Smooth muscle cell (in vitro differentiated cells): ENCODE measurements around the gene IFITM1. TPM values are rescaled to one million over a fixed set of nuclear protein-coding genes. Genes with fewer than 3 reads are reported as not detected.

Source experiments
- DNase-seq: peaks from one replicate; lab custom pipeline; 2025; ENCODE audit not compliant: unreplicated experiment; lab: John Stamatoyannopoulos, UW
- H2AFZ ChIP-seq: fragments of 200-600 bp; sonication (generic); 2 replicates; pipeline ENCODE4 v1.6.0; 2016; ENCODE audit warnings: antibody characterized with exemption, low read depth, mild to moderate bottlenecking
- H3F3A ChIP-seq: fragments of 200-600 bp; sonication (generic); 2 replicates; pipeline ENCODE4 v1.6.0; 2017; ENCODE audit warnings: antibody characterized with exemption, low read depth
- H3K27ac ChIP-seq: fragments of 200-600 bp; sonication (generic); 2 replicates; pipeline ENCODE4 v1.5.1; 2016; ENCODE audit warnings: low read depth, mild to moderate bottlenecking
- H3K27me3 ChIP-seq: fragments of 200-600 bp; sonication (generic); 2 replicates; pipeline ENCODE4 v1.6.1; 2016; ENCODE audit warnings: low read depth, mild to moderate bottlenecking
- H3K36me3 ChIP-seq: fragments of 200-600 bp; sonication (generic); 2 replicates; pipeline ENCODE4 v1.5.1; 2016; ENCODE audit warnings: low read depth
- H3K4me1 ChIP-seq: fragments of 200-600 bp; sonication (generic); 2 replicates; pipeline ENCODE4 v1.5.1; 2016; ENCODE audit warnings: low read depth
- H3K4me2 ChIP-seq: fragments of 200-600 bp; sonication (generic); 2 replicates; pipeline ENCODE4 v1.6.0; 2016; ENCODE audit warnings: mild to moderate bottlenecking
- H3K4me3 ChIP-seq: fragments of 200-600 bp; sonication (generic); 2 replicates; pipeline ENCODE4 v1.5.1; 2016; ENCODE audit warnings: mild to moderate bottlenecking
- H3K79me2 ChIP-seq: fragments of 200-600 bp; sonication (generic); 2 replicates; pipeline ENCODE4 v1.6.0; 2016; ENCODE audit warnings: low read depth, mild to moderate bottlenecking
- H3K9ac ChIP-seq: fragments of 200-600 bp; sonication (generic); 2 replicates; pipeline ENCODE4 v1.6.0; 2016; ENCODE audit warnings: low read depth
- H3K9me3 ChIP-seq: fragments of 200-600 bp; sonication (generic); replicated peaks from 2 replicates; pipeline ENCODE4 v1.5.1; 2016; ENCODE audit warnings: low read depth
- H4K20me1 ChIP-seq: fragments of 200-600 bp; sonication (generic); 2 replicates; pipeline ENCODE4 v1.6.0; 2016; ENCODE audit warnings: low read depth
- WGBS: methylation state at CpG from one replicate; pipeline ENCODE4 v1.1.7; 2016; ENCODE audit warnings: low lambda C conversion rate; 5-methylcytosine and 5-hydroxymethylcytosine counted together
- polyA plus RNA-seq: library from polyadenylated mRNA; unstranded; fragments of >200 nt; fragmentation: Nextera tagmentation; extraction: Ambion mirVana; gene quantifications from 2 replicates; pipeline ENCODE4 v1.2.1, GENCODE V29; 2016
- total RNA-seq: library from RNA; depleted of rRNA; stranded (reverse); fragments of >200 nt; gene quantifications from 2 replicates; pipeline ENCODE4 v1.2.3, GENCODE V29; 2014
- TF ChIP-seq, protein P1 (sequence below): fragments of 200-600 bp; sonication (generic); IDR thresholded peaks from 2 replicates; pipeline ENCODE4 v1.5.1; 2017; ENCODE audit warnings: borderline replicate concordance, mild to moderate bottlenecking, antibody characterized with exemption; ENCODE audit not compliant: insufficient read depth, poor library complexity, severe bottlenecking

Gene IFITM1
- total and polyA plus RNA-seq, 2 experiments from 2014 or later, result 355 to 726 TPM

DNA sequence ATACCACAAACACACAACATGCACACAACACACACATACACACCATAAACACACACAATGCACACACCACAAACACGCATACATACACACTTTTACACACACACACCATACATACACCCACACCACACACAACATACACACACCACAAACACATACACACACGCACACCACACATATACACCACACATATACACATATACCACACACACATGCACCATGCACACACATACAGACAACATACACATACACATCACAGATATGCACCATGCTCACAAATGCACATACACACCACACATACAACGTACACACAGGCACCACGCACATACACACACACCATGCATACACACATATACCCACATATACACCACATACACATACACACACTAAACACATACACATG lies 43.7 kb downstream of the IFITM1 start:
- Histone ChIP-seq H3K79me2 (no peaks in the 10 kb centered on the region), H3K36me3 (no peaks in the 10 kb centered on the region)
- WGBS, result 95% methylated on average over 4 of the region's 4 CpGs

DNA sequence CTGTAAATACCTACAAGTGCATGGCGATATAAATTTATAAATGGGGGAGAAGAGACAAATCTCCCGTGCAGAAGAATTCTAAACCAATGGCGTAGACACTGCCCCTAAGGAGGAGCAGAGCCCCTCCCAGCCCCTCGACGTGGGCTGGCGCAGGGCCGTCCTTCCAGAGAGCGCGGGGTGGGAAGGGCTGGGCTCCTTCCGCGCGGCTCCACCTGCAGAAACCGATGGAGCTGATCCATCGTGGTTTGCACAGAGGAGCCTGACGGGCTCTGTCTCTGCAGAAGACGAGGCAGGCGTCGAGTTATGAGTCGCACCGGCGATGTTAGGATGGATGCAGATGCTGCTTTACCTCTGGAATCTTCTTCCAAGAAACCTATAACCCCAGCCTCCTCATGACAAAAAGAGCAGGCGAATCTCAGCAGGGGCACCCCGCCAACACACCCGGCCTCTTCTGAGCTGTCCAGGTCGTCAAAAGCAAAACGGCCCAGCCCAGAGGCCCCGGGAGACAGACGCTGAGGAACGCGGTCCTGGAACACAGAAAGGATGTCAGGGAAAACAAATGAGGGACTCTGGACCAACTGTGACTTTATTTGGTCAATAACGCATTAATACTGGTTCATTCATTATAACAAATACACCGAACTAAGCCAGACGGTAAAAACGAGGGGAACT lies 44.4 kb downstream of the IFITM1 start:
- no peak for DNase-seq
- H3K79me2 ChIP-seq, result no peaks in the 10 kb centered on the region
- WGBS, result 88% methylated on average over 34 of the region's 34 CpGs
- H3K4me1 ChIP-seq, result peaks cover 16% of the 10 kb centered on the region
- peaks cover 17% of the 10 kb centered on the region for H3F3A ChIP-seq
- no peak overlapping the region for H2AFZ ChIP-seq
- H3K4me2 ChIP-seq, result no peak overlapping the region
- H3K9ac ChIP-seq, result no peak overlapping the region
- H3K36me3 ChIP-seq, result no peaks in the 10 kb centered on the region
- no peak overlapping the region for H3K27ac ChIP-seq
- no peaks in the 10 kb centered on the region for H3K9me3 ChIP-seq
- H3K27me3 ChIP-seq, result no peaks in the 10 kb centered on the region
- no peak overlapping the region for H3K4me3 ChIP-seq
- no peaks in the 10 kb centered on the region for H4K20me1 ChIP-seq
- TF ChIP-seq, protein P1, sequence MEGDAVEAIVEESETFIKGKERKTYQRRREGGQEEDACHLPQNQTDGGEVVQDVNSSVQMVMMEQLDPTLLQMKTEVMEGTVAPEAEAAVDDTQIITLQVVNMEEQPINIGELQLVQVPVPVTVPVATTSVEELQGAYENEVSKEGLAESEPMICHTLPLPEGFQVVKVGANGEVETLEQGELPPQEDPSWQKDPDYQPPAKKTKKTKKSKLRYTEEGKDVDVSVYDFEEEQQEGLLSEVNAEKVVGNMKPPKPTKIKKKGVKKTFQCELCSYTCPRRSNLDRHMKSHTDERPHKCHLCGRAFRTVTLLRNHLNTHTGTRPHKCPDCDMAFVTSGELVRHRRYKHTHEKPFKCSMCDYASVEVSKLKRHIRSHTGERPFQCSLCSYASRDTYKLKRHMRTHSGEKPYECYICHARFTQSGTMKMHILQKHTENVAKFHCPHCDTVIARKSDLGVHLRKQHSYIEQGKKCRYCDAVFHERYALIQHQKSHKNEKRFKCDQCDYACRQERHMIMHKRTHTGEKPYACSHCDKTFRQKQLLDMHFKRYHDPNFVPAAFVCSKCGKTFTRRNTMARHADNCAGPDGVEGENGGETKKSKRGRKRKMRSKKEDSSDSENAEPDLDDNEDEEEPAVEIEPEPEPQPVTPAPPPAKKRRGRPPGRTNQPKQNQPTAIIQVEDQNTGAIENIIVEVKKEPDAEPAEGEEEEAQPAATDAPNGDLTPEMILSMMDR, result no peak

More for the DNA sequence above, 43.7 kb downstream of the IFITM1 start:
- H3K27me3 ChIP-seq, result no peaks in the 10 kb centered on the region
- DNase-seq, result no peak
- H3K9ac ChIP-seq, result no peak overlapping the region
- H3F3A ChIP-seq, result peaks cover 24% of the 10 kb centered on the region
- H3K4me1 ChIP-seq, result peaks cover 20% of the 10 kb centered on the region
- no peaks in the 10 kb centered on the region for H4K20me1 ChIP-seq
- H2AFZ ChIP-seq, result no peak overlapping the region
- no peaks in the 10 kb centered on the region for H3K9me3 ChIP-seq
- TF ChIP-seq, protein P1, result no peak
- no peak overlapping the region for H3K27ac ChIP-seq
- no peak overlapping the region for H3K4me3 ChIP-seq
- no peak overlapping the region for H3K4me2 ChIP-seq

DNA sequence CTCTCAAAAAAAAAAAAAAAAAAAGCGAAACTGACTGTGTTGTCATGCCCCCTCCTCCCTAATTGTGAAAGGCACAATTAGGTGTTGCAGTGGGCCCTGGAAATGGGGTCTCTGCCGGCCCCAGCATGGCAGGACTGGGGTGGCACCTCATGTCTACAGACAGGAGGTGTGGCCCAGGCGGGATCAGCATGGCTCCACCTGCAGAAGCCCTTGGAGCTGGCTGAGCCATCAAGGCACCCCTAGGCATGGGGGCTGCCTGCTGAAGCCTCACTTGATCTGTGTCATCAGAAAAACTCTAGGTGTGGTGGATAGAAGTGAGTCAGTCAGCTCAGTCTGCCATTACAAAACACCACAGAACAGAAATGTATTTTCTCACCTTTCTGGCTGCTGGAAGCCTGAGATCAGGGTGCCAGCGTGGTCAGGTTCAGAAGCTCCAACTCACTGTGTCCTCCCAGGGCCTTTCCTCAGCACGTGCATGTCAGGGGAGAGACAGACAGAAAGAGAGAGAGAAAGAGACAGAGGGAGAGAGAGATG lies 45.4 kb downstream of the IFITM1 start:
- no peak overlapping the region for H3K4me2 ChIP-seq
- no peak for DNase-seq
- H3K9me3 ChIP-seq, result no peaks in the 10 kb centered on the region
- WGBS, result 81% methylated on average over 5 of the region's 5 CpGs
- no peak overlapping the region for H3K9ac ChIP-seq
- no peaks in the 10 kb centered on the region for H3K27me3 ChIP-seq
- H3F3A ChIP-seq, result peaks cover 7% of the 10 kb centered on the region
- no peaks in the 10 kb centered on the region for H3K36me3 ChIP-seq
- no peak overlapping the region for H2AFZ ChIP-seq
- H3K4me3 ChIP-seq, result no peak overlapping the region
- H4K20me1 ChIP-seq, result no peaks in the 10 kb centered on the region
- TF ChIP-seq, protein P1, result no peak
- H3K79me2 ChIP-seq, result no peaks in the 10 kb centered on the region
- H3K4me1 ChIP-seq, result peaks cover 8% of the 10 kb centered on the region
- H3K27ac ChIP-seq, result no peak overlapping the region
